Neural cell (in vitro differentiated cells): ENCODE measurements around the gene PRAF2. TPM values are rescaled to one million over a fixed set of nuclear protein-coding genes. Genes with fewer than 3 reads are reported as not detected.

Experiments
- H2AFZ ChIP-seq: fragments of 200-600, 300-800 bp; sonication (generic), shearing (Covaris generic); 2 replicates; pipeline ENCODE4 v1.6.0; 2014; ENCODE audit warnings: low read depth, mild to moderate bottlenecking, antibody characterized with exemption, low read length, moderate library complexity
- H3F3A ChIP-seq: fragments of 200-600 bp; shearing (Covaris generic); 2 replicates; pipeline ENCODE4 v1.6.1; 2016; ENCODE audit warnings: mild to moderate bottlenecking, moderate library complexity, mixed read lengths, antibody characterized with exemption, low read length; ENCODE audit not compliant: insufficient read depth, poor library complexity, severe bottlenecking
- H3K27ac ChIP-seq: fragments of 200-600, 300-800 bp; sonication (generic), shearing (Covaris generic); 2 replicates; pipeline ENCODE4 v1.5.1; 2014; ENCODE audit warnings: mild to moderate bottlenecking, low read length, moderate library complexity
- H3K27me3 ChIP-seq: fragments of 300-800, 200-600 bp; sonication (generic), shearing (Covaris generic); 2 replicates; pipeline ENCODE4 v1.6.0; 2014; ENCODE audit warnings: mild to moderate bottlenecking, low read depth, low read length, moderate library complexity; ENCODE audit not compliant: insufficient read depth
- H3K36me3 ChIP-seq: fragments of 300-800, 200-600 bp; sonication (generic), shearing (Covaris generic); 2 replicates; pipeline ENCODE4 v1.5.1; 2014; ENCODE audit warnings: mild to moderate bottlenecking, antibody characterized with exemption, low read length, moderate library complexity; ENCODE audit not compliant: insufficient read depth
- H3K4me2 ChIP-seq: fragments of 300-800, 200-600 bp; sonication (generic), shearing (Covaris generic); 2 replicates; pipeline ENCODE4 v1.6.0; 2014; ENCODE audit warnings: mild to moderate bottlenecking, low read length
- H3K4me3 ChIP-seq: fragments of 300-800, 200-600 bp; sonication (generic), shearing (Covaris generic); 2 replicates; pipeline ENCODE4 v1.5.1; 2014; ENCODE audit warnings: mild to moderate bottlenecking, low read length, moderate library complexity
- H3K79me2 ChIP-seq: fragments of 200-600 bp; shearing (Covaris generic); replicated peaks from 2 replicates; pipeline ENCODE4 v1.6.0; 2014; ENCODE audit warnings: mild to moderate bottlenecking, low read length, moderate library complexity; ENCODE audit not compliant: insufficient read depth
- H3K9ac ChIP-seq: fragments of 300-800, 200-600 bp; sonication (generic), shearing (Covaris generic); 2 replicates; pipeline ENCODE4 v1.6.1; 2016; ENCODE audit warnings: mild to moderate bottlenecking, low read length, mixed read lengths
- H3K9me2 ChIP-seq: fragments of 200-600 bp; shearing (Covaris generic); 2 replicates; pipeline ENCODE4 v1.6.1; 2016; ENCODE audit warnings: mild to moderate bottlenecking, low read length, mixed read lengths; ENCODE audit not compliant: insufficient read depth
- H3K9me3 ChIP-seq: fragments of 200-600, 300-800 bp; sonication (generic), shearing (Covaris generic); 2 replicates; pipeline ENCODE4 v1.6.1; 2016; ENCODE audit warnings: mild to moderate bottlenecking, mixed run types, low read length, moderate library complexity, mixed read lengths
- H4K20me1 ChIP-seq: fragments of 200-600 bp; shearing (Covaris generic); 2 replicates; pipeline ENCODE4 v1.6.1; 2016; ENCODE audit warnings: mild to moderate bottlenecking, mixed run types; ENCODE audit not compliant: insufficient read depth
- CTCF ChIP-seq: fragments of 450-650 bp; IDR thresholded peaks from 2 replicates; pipeline ENCODE4 v1.5.1; 2014; ENCODE audit warnings: antibody characterized with exemption, mild to moderate bottlenecking, moderate library complexity; ENCODE audit not compliant: poor library complexity, severe bottlenecking
- EP300 ChIP-seq: fragments of 450-650 bp; conservative IDR thresholded peaks from 2 replicates; pipeline ENCODE4 v1.6.1; 2014; ENCODE audit warnings: antibody characterized with exemption, mild to moderate bottlenecking, moderate library complexity; ENCODE audit not compliant: poor library complexity, severe bottlenecking
- EZH2 ChIP-seq: fragments of 200-600, 300-800 bp; shearing (Covaris generic), sonication (generic); IDR thresholded peaks from 2 replicates; pipeline ENCODE4 v1.6.1; 2014; ENCODE audit warnings: antibody characterized with exemption, low read length, borderline replicate concordance, mild to moderate bottlenecking; ENCODE audit not compliant: insufficient read depth, poor library complexity, severe bottlenecking
- MXI1 ChIP-seq: fragments of 450-650 bp; conservative IDR thresholded peaks from 2 replicates; pipeline ENCODE4 v1.6.1; 2014; ENCODE audit warnings: antibody characterized with exemption, mild to moderate bottlenecking; ENCODE audit not compliant: poor library complexity, severe bottlenecking
- POLR2AphosphoS5 ChIP-seq: IDR thresholded peaks from 2 replicates; pipeline ENCODE4 v1.6.1; 2012
- RAD21 ChIP-seq: fragments of 450-650 bp; conservative IDR thresholded peaks from 2 replicates; pipeline ENCODE4 v1.6.1; 2014; ENCODE audit warnings: antibody characterized with exemption, mild to moderate bottlenecking, moderate library complexity
- REST ChIP-seq: IDR thresholded peaks from 2 replicates; pipeline ENCODE4 v1.6.1; 2012; ENCODE audit warnings: borderline replicate concordance
- SMC3 ChIP-seq: fragments of 450-650 bp; conservative IDR thresholded peaks from 2 replicates; pipeline ENCODE4 v1.6.1; 2014; ENCODE audit warnings: antibody characterized with exemption, mild to moderate bottlenecking, moderate library complexity; ENCODE audit not compliant: poor library complexity
- TAF1 ChIP-seq: IDR thresholded peaks from 2 replicates; pipeline ENCODE4 v1.6.1; 2012; ENCODE audit warnings: low read depth
- polyA plus RNA-seq: library from polyadenylated mRNA; depleted of rRNA; stranded (reverse); fragments of >200 nt; gene quantifications from 2 replicates; pipeline ENCODE4 v1.2.3, GENCODE V29; 2014
- small RNA-seq, 3 experiments: library from RNA; depleted of rRNA; stranded (forward); fragments of <200 nt; gene quantifications; one replicate each; pipeline ENCODE3, GENCODE V24; 2012

The PRAF2 gene
- polyA plus RNA-seq, 1 donor from 2014 or later = 7.3 TPM

GRCh38 chrX:49030283-49030682 is 43.5 kb downstream of the PRAF2 start:
- Histone ChIP-seq H2AFZ (no peak overlapping the region), H3K27me3 (no peaks in the 10 kb centered on the region), H3K36me3 (no peaks in the 10 kb centered on the region), H3K4me2 (no peak overlapping the region), H3K79me2 (no peaks in the 10 kb centered on the region), H3F3A (no peaks in the 10 kb centered on the region), H3K4me3 (no peak overlapping the region), H4K20me1 (no peaks in the 10 kb centered on the region), H3K9me2 (no peaks in the 10 kb centered on the region), H3K9me3 (no peaks in the 10 kb centered on the region), H3K9ac (no peak overlapping the region), H3K27ac (no peak overlapping the region)
- TF ChIP-seq TAF1 (no peak), EZH2 (no peak)

- Histone ChIP-seq H3K4me3 (no peak overlapping the region), H3K9me2 (no peaks in the 10 kb centered on the region), H3K9ac (no peak overlapping the region), H4K20me1 (no peaks in the 10 kb centered on the region), H2AFZ (no peak overlapping the region), H3F3A (no peaks in the 10 kb centered on the region), H3K27ac (no peak overlapping the region), H3K36me3 (no peaks in the 10 kb centered on the region), H3K9me3 (no peaks in the 10 kb centered on the region), H3K27me3 (no peaks in the 10 kb centered on the region), H3K4me2 (no peak overlapping the region), H3K79me2 (no peaks in the 10 kb centered on the region)
- TF ChIP-seq CTCF (no peak), REST (no peak), EZH2 (no peak), TAF1 (no peak), EP300 (no peak), RAD21 (no peak), MXI1 (no peak), POLR2AphosphoS5 (no peak), SMC3 (no peak)
Measured at GRCh38 chrX:49029876-49030275, 43.9 kb downstream of the PRAF2 start.

Small RNA genes within 50 kb of the gene (small RNA-seq; reads per million reads assigned to genes)
- gene RNU4-52P = 0.03 to 0.73 (median 0.03) reads per million in 3 experiments

Other genes starting within 250 kb of the PRAF2 start
- 3.2 and 3.6 TPM in 2 replicates for gene ERAS, start 247.5 kb downstream of the PRAF2 start, polyA plus RNA-seq
- 232 and 243 TPM in 2 replicates for gene PCSK1N, start 238.4 kb downstream of the PRAF2 start, polyA plus RNA-seq
- gene TIMM17B, start 176.2 kb downstream of the PRAF2 start, polyA plus RNA-seq = 131 and 156 TPM in 2 replicates
- gene PQBP1, start 176.1 kb downstream of the PRAF2 start, polyA plus RNA-seq = 70.8 and 78.5 TPM in 2 replicates
- 20.7 and 25.3 TPM in 2 replicates for gene SLC35A2, start 162.4 kb downstream of the PRAF2 start, polyA plus RNA-seq
- gene PIM2, start 155.0 kb downstream of the PRAF2 start, polyA plus RNA-seq = 8.9 and 11.1 TPM in 2 replicates
- 34.3 and 35.9 TPM in 2 replicates for gene OTUD5, start 116.4 kb downstream of the PRAF2 start, polyA plus RNA-seq
- 3.7 and 4.8 TPM in 2 replicates for gene KCND1, start 102.2 kb downstream of the PRAF2 start, polyA plus RNA-seq
- 134 and 138 TPM in 2 replicates for gene GRIPAP1, start 71.7 kb downstream of the PRAF2 start, polyA plus RNA-seq
- 8.9 and 17.9 TPM in 2 replicates for gene TFE3, start 30.6 kb downstream of the PRAF2 start, polyA plus RNA-seq
- 2.8 and 3.1 TPM in 2 replicates for gene CCDC120, start 15.0 kb downstream of the PRAF2 start, polyA plus RNA-seq
- 26.5 and 29.5 TPM in 2 replicates for gene WDR45, start 5.9 kb upstream of the PRAF2 start, polyA plus RNA-seq
- gene GPKOW, start 49.7 kb upstream of the PRAF2 start, polyA plus RNA-seq = 22.9 and 27.3 TPM in 2 replicates
- 4.2 and 12.2 TPM in 2 replicates for gene MAGIX, start 88.8 kb upstream of the PRAF2 start, polyA plus RNA-seq
- not detected in 2 replicates for gene PLP2, start 97.9 kb upstream of the PRAF2 start, polyA plus RNA-seq
- 0.45 TPM in 1 of 2 replicates, not detected in the other for gene PRICKLE3, start 112.4 kb upstream of the PRAF2 start, polyA plus RNA-seq
- gene SYP, start 126.2 kb upstream of the PRAF2 start, polyA plus RNA-seq = 240 and 281 TPM in 2 replicates
- gene CACNA1F, start 159.3 kb upstream of the PRAF2 start, polyA plus RNA-seq = not detected in 2 replicates
- gene CCDC22, start 161.5 kb upstream of the PRAF2 start, polyA plus RNA-seq = 16.3 and 17.0 TPM in 2 replicates
- gene FOXP3, start 190.7 kb upstream of the PRAF2 start, polyA plus RNA-seq = not detected in 2 replicates
- 20.4 and 21.0 TPM in 2 replicates for gene PPP1R3F, start 195.8 kb upstream of the PRAF2 start, polyA plus RNA-seq
- not detected in 2 replicates for gene GAGE10, start 229.6 kb upstream of the PRAF2 start, polyA plus RNA-seq
- not detected in 2 replicates for gene GAGE12J, start 248.0 kb upstream of the PRAF2 start, polyA plus RNA-seq